Measurements from ENCODE around the gene PIP5K1A. TPM values are rescaled to one million over a fixed set of nuclear protein-coding genes. Genes with fewer than 3 reads are reported as not detected.

Gene PIP5K1A
- total RNA-seq, 2 donors from 2014 or later, result 102 to 144 TPM

DNA sequence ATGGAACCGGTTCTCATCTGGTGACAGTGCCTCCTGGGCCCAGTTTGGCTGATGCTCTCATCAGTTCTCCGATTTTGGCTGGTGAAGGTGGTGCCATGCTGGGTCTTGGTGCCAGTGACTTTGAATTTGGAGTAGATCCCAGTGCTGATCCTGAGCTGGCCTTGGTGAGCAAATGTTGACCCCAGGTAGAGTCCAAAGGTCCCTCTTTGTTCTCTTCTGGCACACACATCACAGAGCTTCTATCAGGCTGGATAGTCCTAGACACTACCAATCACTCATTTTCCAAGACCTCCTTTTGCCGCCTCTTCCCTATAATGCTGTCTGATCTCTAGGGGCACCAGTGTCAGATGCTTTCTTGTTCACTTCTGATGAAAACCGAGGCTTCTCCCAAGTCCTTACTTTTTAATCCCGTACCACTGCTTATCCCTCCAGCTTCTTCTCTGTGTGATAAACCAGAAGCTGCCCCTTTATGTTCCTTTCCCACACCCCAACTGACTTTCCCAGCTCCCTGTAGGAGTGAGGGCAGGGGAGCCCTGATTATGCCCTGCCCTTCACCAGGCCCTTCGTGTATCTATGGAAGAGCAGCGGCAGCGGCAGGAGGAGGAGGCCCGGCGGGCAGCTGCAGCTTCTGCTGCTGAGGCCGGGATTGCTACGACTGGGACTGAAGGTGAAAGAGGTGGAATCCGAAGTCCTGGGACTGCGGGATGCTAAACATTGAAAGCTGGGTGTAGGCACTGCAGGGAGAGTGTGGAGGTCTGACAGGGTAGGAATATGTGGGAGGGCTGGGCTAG, 67.3 kb downstream of the PIP5K1A start:
- no peaks in the 10 kb centered on the region for H3K27me3 ChIP-seq (ENCODE audit: control insufficient read depth, insufficient read depth, low read length, poor library complexity, severe bottlenecking)
- TF ChIP-seq, protein P1, sequence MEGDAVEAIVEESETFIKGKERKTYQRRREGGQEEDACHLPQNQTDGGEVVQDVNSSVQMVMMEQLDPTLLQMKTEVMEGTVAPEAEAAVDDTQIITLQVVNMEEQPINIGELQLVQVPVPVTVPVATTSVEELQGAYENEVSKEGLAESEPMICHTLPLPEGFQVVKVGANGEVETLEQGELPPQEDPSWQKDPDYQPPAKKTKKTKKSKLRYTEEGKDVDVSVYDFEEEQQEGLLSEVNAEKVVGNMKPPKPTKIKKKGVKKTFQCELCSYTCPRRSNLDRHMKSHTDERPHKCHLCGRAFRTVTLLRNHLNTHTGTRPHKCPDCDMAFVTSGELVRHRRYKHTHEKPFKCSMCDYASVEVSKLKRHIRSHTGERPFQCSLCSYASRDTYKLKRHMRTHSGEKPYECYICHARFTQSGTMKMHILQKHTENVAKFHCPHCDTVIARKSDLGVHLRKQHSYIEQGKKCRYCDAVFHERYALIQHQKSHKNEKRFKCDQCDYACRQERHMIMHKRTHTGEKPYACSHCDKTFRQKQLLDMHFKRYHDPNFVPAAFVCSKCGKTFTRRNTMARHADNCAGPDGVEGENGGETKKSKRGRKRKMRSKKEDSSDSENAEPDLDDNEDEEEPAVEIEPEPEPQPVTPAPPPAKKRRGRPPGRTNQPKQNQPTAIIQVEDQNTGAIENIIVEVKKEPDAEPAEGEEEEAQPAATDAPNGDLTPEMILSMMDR (conservative IDR thresholded peaks at IDR 0.05), result no peak
- H3K9ac ChIP-seq (ENCODE audit: extremely low read depth, low read length, poor library complexity, severe bottlenecking), result no peak overlapping the region
- 86 to 89% methylated on average over 7 to 14 of the region's 14 CpGs for WGBS, 2 experiments (ENCODE audit: insufficient coverage in 1 of 2, insufficient read length in 1 of 2)
- no peaks in the 10 kb centered on the region for H3K9me3 Mint-ChIP-seq
- H3K27me3 Mint-ChIP-seq (ENCODE audit: insufficient read depth), result no peaks in the 10 kb centered on the region
- peaks cover 62% of the 10 kb centered on the region for H3K36me3 Mint-ChIP-seq (ENCODE audit: low read depth)
- H3K27ac ChIP-seq (ENCODE audit: low read depth, low read length), result no peak overlapping the region
- no peak overlapping the region for H3K27ac Mint-ChIP-seq
- H3K4me1 Mint-ChIP-seq, result peaks cover 5% of the 10 kb centered on the region
- H3K4me3 Mint-ChIP-seq, result no peak overlapping the region
- no peak overlapping the region for H3K4me3 ChIP-seq (ENCODE audit: low read length)
- H3K36me3 ChIP-seq (ENCODE audit: control insufficient read depth, insufficient read depth, low read length), result peaks cover 64% of the 10 kb centered on the region
- no peaks in the 10 kb centered on the region for H3K4me1 ChIP-seq (ENCODE audit: control insufficient read depth, insufficient read depth, low read length)
- no peaks in the 10 kb centered on the region for H3K9me3 ChIP-seq (ENCODE audit: control insufficient read depth, low read length)
- DNase-seq, result no peak

DNA sequence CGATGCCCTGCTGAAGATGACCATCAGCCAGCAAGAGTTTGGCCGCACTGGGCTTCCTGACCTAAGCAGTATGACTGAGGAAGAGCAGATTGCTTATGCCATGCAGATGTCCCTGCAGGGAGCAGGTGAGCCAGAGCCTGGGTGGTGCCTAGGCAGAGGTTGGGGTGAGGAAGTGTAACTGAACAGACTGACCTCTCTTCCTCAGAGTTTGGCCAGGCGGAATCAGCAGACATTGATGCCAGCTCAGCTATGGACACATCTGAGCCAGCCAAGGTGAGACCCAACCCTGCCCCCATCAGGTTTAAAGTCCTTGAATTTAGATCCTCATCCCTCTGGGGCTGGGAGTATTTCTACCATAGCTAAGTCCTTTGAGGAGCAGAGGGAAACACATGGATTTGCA, 68.0 kb downstream of the PIP5K1A start:
- H3K27me3 ChIP-seq (ENCODE audit: control insufficient read depth, insufficient read depth, low read length, poor library complexity, severe bottlenecking), result no peaks in the 10 kb centered on the region
- H3K4me3 ChIP-seq (ENCODE audit: low read length), result no peak overlapping the region
- 97 to 100% methylated on average over 2 to 3 of the region's 3 CpGs for WGBS, 2 experiments (ENCODE audit: insufficient coverage in 1 of 2, insufficient read length in 1 of 2)
- H3K9me3 Mint-ChIP-seq, result no peaks in the 10 kb centered on the region
- H3K27me3 Mint-ChIP-seq (ENCODE audit: insufficient read depth), result no peaks in the 10 kb centered on the region
- peaks cover 64% of the 10 kb centered on the region for H3K36me3 ChIP-seq (ENCODE audit: control insufficient read depth, insufficient read depth, low read length)
- no peak overlapping the region for H3K4me3 Mint-ChIP-seq
- DNase-seq, result no peak
- H3K27ac Mint-ChIP-seq, result no peak overlapping the region
- no peaks in the 10 kb centered on the region for H3K4me1 ChIP-seq (ENCODE audit: control insufficient read depth, insufficient read depth, low read length)
- peaks cover 5% of the 10 kb centered on the region for H3K4me1 Mint-ChIP-seq
- peaks cover 64% of the 10 kb centered on the region for H3K36me3 Mint-ChIP-seq (ENCODE audit: low read depth)
- no peak overlapping the region for H3K27ac ChIP-seq (ENCODE audit: low read depth, low read length)
- H3K9me3 ChIP-seq (ENCODE audit: control insufficient read depth, low read length), result no peaks in the 10 kb centered on the region
- TF ChIP-seq, protein P1 (conservative IDR thresholded peaks at IDR 0.05), result no peak
- no peak overlapping the region for H3K9ac ChIP-seq (ENCODE audit: extremely low read depth, low read length, poor library complexity, severe bottlenecking)

DNA sequence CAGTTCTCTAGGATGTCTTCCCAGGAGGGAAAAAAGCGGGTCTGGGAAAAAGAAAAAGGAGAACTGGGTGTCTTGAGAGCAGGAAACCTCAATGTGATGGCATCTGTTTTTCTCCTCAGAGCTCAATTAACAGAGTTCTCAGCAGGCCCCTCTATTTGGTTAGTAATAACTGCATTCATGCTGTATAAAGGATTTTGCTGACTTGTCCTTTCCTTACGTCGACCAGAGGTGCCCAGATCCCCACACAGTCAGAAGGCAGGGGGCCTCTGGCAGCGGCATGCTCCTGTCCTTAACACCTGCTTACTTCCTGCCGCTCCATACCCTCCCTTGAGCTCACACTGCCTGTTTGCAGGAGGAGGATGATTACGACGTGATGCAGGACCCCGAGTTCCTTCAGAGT, 68.5 kb downstream of the PIP5K1A start:
- no peak for DNase-seq
- WGBS, 2 experiments (ENCODE audit: insufficient coverage in 1 of 2, insufficient read length in 1 of 2), result 76 to 80% methylated on average over 5 to 8 of the region's 8 CpGs
- no peak overlapping the region for H3K4me3 Mint-ChIP-seq
- Histone ChIP-seq H3K9ac (ENCODE audit: extremely low read depth, low read length, poor library complexity, severe bottlenecking) (no peak overlapping the region), H3K4me1 (ENCODE audit: control insufficient read depth, insufficient read depth, low read length) (no peaks in the 10 kb centered on the region), H3K4me3 (ENCODE audit: low read length) (no peak overlapping the region), H3K9me3 (ENCODE audit: control insufficient read depth, low read length) (no peaks in the 10 kb centered on the region), H3K36me3 (ENCODE audit: control insufficient read depth, insufficient read depth, low read length) (peaks cover 64% of the 10 kb centered on the region), H3K27me3 (ENCODE audit: control insufficient read depth, insufficient read depth, low read length, poor library complexity, severe bottlenecking) (no peaks in the 10 kb centered on the region), H3K27ac (ENCODE audit: low read depth, low read length) (no peak overlapping the region)
- no peak overlapping the region for H3K27ac Mint-ChIP-seq
- peaks cover 68% of the 10 kb centered on the region for H3K36me3 Mint-ChIP-seq (ENCODE audit: low read depth)
- TF ChIP-seq, protein P1 (conservative IDR thresholded peaks at IDR 0.05), result no peak
- no peaks in the 10 kb centered on the region for H3K9me3 Mint-ChIP-seq
- H3K27me3 Mint-ChIP-seq (ENCODE audit: insufficient read depth), result no peaks in the 10 kb centered on the region
- H3K4me1 Mint-ChIP-seq, result peaks cover 3% of the 10 kb centered on the region

Data from endodermal cell (in vitro differentiated cells).